A673 (cell line): Measurements from ENCODE around the gene NDE1. TPM values are rescaled to one million over a fixed set of nuclear protein-coding genes. Genes with fewer than 3 reads are reported as not detected.

Experiments used
- BruUV-seq: library from RNA; stranded (reverse); fragments of 400-500 nt; replicated peaks from 2 replicates; lab custom pipeline; 2021; lab: Mats Ljungman, UMichigan
- CTCF ChIA-PET: fragments of 300-600 bp; sonication (Branson Sonifier 250); formaldehyde crosslinking; loops from one replicate; lab custom pipeline; 2022; ENCODE audit warnings: antibody characterized with exemption; lab: Charles Lee
- POLR2A ChIA-PET: fragments of 300-600 bp; sonication (Branson Sonifier 250); formaldehyde crosslinking; loops from one replicate; lab custom pipeline; 2022; ENCODE audit warnings: antibody characterized with exemption; ENCODE audit not compliant: low non-redundant PET; lab: Charles Lee
- DNase-seq: peaks from one replicate; pipeline ENCODE4 v3.0.0-alpha.2; 2015; ENCODE audit warnings: low spot score
- H3K27ac ChIP-seq: fragments of 200-600 bp; sonication (generic); 2 replicates; pipeline ENCODE4 v1.5.1; 2016; ENCODE audit warnings: mixed run types, low read depth, mild to moderate bottlenecking, mixed read lengths, antibody characterized with exemption, low read length; ENCODE audit not compliant: poor library complexity, severe bottlenecking
- H3K27me3 ChIP-seq: fragments of 200-600 bp; sonication (generic); replicated peaks from 2 replicates; pipeline ENCODE4 v1.6.1; 2017; ENCODE audit warnings: mixed run types, low read depth, mild to moderate bottlenecking, mixed read lengths, antibody characterized with exemption, low read length; ENCODE audit not compliant: insufficient read depth, poor library complexity
- H3K36me3 ChIP-seq: fragments of 200-600 bp; sonication (generic); 2 replicates; pipeline ENCODE4 v1.6.1; 2016; ENCODE audit warnings: mixed run types, mild to moderate bottlenecking, mixed read lengths, antibody characterized with exemption, low read length; ENCODE audit not compliant: insufficient read depth, poor library complexity, severe bottlenecking
- H3K4me1 ChIP-seq: fragments of 200-600 bp; sonication (generic); 2 replicates; pipeline ENCODE4 v1.6.1; 2017; ENCODE audit warnings: mixed run types, mild to moderate bottlenecking, mixed read lengths, antibody characterized with exemption, low read length; ENCODE audit not compliant: insufficient read depth, poor library complexity, severe bottlenecking
- H3K4me3 ChIP-seq: fragments of 200-600 bp; sonication (generic); 2 replicates; pipeline ENCODE4 v1.5.1; 2016; ENCODE audit warnings: low read depth, mixed run types, mild to moderate bottlenecking, mixed read lengths, low read length; ENCODE audit not compliant: poor library complexity, severe bottlenecking
- H3K9me3 ChIP-seq: fragments of 200-600 bp; sonication (generic); 2 replicates; pipeline ENCODE4 v1.6.1; 2016; ENCODE audit warnings: mixed run types, low read depth, mild to moderate bottlenecking, mixed read lengths, antibody characterized with exemption, low read length; ENCODE audit not compliant: poor library complexity, severe bottlenecking
- EZH2 ChIP-seq: fragments of 200-600 bp; sonication (generic); IDR thresholded peaks from 2 replicates; pipeline ENCODE4 v1.6.1; 2017; ENCODE audit warnings: borderline replicate concordance, low read depth, mild to moderate bottlenecking, mixed read lengths, antibody characterized with exemption, low read length; ENCODE audit not compliant: poor library complexity, severe bottlenecking
- intact Hi-C: fragments of 100-400 bp; cut with micrococcal nuclease; formaldehyde crosslinking; loops from one replicate; pipeline ENCODE4 v1.10.0; 2022; ENCODE audit not compliant: unreplicated experiment
- total RNA-seq: library from RNA; stranded (reverse); gene quantifications from 2 replicates; pipeline ENCODE4 v1.2.3, GENCODE V29; 2021
- TF ChIP-seq, protein P1 (sequence below): fragments of 300-800, 200-600 bp; sonication (generic); conservative IDR thresholded peaks from 2 replicates; pipeline ENCODE4 v1.5.1; 2017; ENCODE audit warnings: low read depth, mild to moderate bottlenecking, antibody characterized with exemption, low read length, moderate library complexity, mixed read lengths

The NDE1 gene
- total RNA-seq, 1 experiment from 2014 or later: 78.1 TPM

DNA sequence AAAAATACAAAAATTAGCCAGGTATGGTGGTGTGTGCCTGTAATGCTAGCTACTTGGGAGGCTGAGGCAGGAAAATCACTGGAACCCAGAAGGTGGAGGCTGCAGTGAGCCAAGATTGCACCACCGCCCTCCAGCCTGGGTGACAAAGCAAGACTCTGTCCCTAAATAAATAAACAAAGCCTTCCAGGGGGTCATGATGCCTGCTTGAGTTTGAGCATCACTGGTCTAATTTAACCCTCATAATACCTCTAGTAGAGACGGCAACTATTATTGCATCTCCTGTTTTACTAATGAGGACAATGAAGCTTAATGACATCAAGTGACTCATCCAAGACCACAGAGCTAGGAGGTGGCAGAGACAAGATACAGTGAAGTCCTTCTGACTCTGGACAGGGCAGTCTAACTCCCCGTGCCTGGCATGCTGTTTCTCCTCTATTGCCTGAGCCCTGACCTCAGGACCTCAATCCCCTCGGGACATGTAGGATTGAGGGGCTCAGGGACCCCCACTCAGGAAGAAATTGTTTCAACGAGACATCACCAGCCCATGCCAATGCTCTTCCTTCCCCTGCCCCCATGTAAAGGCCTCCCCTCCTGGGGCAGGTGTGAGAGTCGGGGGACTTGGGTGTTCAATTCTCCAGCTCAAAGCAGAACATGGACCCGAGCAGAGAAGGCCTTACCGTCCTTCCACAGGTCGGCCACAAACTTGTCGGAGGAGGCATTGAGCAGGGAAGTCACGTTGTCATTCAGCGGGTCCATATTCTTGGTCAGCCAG, 102.9 kb downstream of the NDE1 start:
- Histone ChIP-seq H3K27ac (no peak overlapping the region), H3K9me3 (no peaks in the 10 kb centered on the region), H3K4me3 (no peak overlapping the region), H3K36me3 (no peaks in the 10 kb centered on the region), H3K27me3 (no peaks in the 10 kb centered on the region), H3K4me1 (no peaks in the 10 kb centered on the region)
- ChIA-PET POLR2A (no interaction called here), CTCF (no interaction called here)
- DNase-seq: no peak
- TF ChIP-seq, protein P1, sequence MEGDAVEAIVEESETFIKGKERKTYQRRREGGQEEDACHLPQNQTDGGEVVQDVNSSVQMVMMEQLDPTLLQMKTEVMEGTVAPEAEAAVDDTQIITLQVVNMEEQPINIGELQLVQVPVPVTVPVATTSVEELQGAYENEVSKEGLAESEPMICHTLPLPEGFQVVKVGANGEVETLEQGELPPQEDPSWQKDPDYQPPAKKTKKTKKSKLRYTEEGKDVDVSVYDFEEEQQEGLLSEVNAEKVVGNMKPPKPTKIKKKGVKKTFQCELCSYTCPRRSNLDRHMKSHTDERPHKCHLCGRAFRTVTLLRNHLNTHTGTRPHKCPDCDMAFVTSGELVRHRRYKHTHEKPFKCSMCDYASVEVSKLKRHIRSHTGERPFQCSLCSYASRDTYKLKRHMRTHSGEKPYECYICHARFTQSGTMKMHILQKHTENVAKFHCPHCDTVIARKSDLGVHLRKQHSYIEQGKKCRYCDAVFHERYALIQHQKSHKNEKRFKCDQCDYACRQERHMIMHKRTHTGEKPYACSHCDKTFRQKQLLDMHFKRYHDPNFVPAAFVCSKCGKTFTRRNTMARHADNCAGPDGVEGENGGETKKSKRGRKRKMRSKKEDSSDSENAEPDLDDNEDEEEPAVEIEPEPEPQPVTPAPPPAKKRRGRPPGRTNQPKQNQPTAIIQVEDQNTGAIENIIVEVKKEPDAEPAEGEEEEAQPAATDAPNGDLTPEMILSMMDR: no peak
- no peak for TF ChIP-seq EZH2
- intact Hi-C loops: no loop called here
- BruUV-seq: no TSS peak

DNA sequence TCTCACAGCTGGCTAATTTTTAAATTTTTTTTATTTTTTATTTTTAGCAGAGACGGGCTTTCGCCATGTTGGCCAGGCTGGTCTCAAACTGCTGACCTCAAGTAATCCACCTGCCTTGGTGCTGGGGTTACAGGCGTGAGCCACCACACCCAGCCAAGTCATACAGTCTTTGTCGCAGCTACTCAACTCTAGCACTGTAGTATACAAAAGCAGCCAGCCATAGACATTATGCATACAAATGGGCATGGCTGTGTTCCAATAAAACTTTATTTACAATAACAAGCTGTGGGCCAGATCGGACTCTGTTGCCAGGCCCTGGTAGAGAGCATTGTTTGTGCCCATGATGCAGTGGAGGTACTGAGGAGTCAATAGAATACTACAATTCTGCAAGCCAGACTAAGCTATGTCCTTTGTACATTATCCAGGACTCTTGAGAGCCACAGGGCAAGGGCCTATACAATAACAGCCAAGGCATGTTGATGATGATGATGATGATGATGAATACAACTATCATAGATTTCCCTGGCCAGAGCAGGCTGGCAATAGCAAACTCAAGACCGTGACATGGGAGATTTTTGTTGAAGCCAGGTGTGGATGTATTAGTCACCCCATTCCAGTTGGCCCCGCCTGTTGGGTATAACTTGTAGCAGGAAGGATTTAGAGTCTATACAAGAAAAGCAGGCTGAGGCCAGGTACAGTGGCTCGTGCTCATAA, 104.9 kb downstream of the NDE1 start:
- ChIA-PET POLR2A (no interaction called here), CTCF (no interaction called here)
- no peaks in the 10 kb centered on the region for H3K36me3 ChIP-seq
- H3K4me3 ChIP-seq: no peak overlapping the region
- no peaks in the 10 kb centered on the region for H3K4me1 ChIP-seq
- TF ChIP-seq EZH2: no peak
- TF ChIP-seq, protein P1: no peak
- H3K27ac ChIP-seq: no peak overlapping the region
- BruUV-seq: no TSS peak
- H3K9me3 ChIP-seq: no peaks in the 10 kb centered on the region
- no peak for DNase-seq
- H3K27me3 ChIP-seq: no peaks in the 10 kb centered on the region
- intact Hi-C loops: no loop called here

DNA sequence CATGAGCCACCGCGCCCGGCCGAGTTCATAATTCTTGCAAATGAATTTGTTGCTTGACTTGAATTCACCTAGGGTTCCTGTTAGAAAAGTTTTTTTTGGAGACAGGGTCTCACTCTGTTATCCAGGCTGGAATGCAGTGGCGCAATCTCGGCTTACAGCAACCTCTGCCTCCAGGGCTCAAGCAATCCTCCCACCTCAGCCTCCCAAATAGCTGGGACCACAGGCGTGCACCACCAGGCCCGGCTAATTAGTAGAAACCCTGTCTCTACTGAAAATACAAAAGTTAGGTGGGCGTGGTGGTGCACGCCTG, 107.0 kb downstream of the NDE1 start:
- no peaks in the 10 kb centered on the region for H3K27me3 ChIP-seq
- intact Hi-C loops: no loop called here
- BruUV-seq: no TSS peak
- no peaks in the 10 kb centered on the region for H3K36me3 ChIP-seq
- H3K4me3 ChIP-seq: no peak overlapping the region
- TF ChIP-seq, protein P1: no peak
- no peak for TF ChIP-seq EZH2
- POLR2A ChIA-PET: no interaction called here
- DNase-seq: no peak
- CTCF ChIA-PET: interaction anchor here (0.6 to 0.7 kb wide), 7 partner anchors 54 to 1313 kb away, joined by 4 to 10 read pairs (median 7); no protein-coding TSS in a partner anchor
- H3K27ac ChIP-seq: no peak overlapping the region
- H3K9me3 ChIP-seq: no peaks in the 10 kb centered on the region
- no peaks in the 10 kb centered on the region for H3K4me1 ChIP-seq
